ENCODE data around the gene CNTNAP2.

The CNTNAP2 gene

GRCh38 chr7:148191391-148192065, 2074.9 kb downstream of the CNTNAP2 start:
- DNase-seq (ENCODE audit: low read depth in 2 of 2): no peak

GRCh38 chr7:148192491-148192890, 2075.9 kb downstream of the CNTNAP2 start:
- no peak for DNase-seq (ENCODE audit: low read depth in 2 of 2)

DNA sequence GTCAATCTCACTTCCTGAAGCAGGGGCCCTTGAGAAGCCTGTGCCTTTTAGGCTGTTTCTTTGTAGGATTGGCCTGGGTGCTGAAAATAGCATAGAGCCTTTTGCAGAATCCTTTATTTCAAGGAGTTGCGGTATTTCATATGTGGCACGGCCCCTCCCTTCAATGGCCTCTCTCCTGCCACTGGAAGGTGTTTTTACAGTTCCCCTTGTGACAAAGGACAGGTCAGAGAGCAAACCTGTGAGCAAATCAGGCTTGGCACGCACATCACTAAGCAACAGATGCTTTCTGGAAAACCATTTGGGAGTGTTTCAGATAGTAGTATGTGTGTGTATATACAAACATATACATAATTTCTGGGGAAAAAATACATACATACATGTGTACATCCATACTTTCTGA, 2085.4 kb downstream of the CNTNAP2 start:
- no peak for DNase-seq (ENCODE audit: low read depth in 2 of 2)

GRCh38 chr7:148204639-148205304, 2088.2 kb downstream of the CNTNAP2 start:
- DNase-seq (ENCODE audit: low read depth in 2 of 2): no peak

DNA sequence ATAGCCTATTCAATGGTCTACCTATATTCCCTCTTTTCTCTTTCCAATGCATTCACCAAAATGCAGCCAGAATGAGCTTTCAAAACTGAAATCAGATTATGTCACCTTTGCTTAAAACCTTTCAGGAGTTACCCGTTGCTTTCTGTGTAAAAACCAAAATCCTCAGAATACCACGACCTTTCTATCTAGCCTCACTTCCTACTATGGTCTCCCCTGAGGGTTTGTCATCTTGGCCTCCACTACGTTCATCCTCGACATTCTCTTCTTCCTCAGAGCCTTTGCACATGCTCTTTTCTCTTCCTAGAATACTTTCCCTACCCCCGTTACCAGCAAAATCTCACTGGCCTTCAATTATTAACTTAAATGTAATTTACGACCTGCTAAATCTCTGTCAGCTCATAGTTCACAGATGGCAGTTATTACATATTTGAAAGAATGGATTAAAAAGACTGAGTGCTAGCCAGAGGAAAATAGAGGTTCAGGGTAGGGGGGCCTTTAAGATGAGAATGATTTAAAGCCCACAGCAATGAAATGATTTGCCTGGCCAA, 2093.1 kb downstream of the CNTNAP2 start:
- no peak for DNase-seq (ENCODE audit: low read depth in 2 of 2)

GRCh38 chr7:148210804-148211325, 2094.3 kb downstream of the CNTNAP2 start:
- no peak for DNase-seq (ENCODE audit: low read depth in 2 of 2)

GRCh38 chr7:148211740-148212151, 2095.1 kb downstream of the CNTNAP2 start:
- DNase-seq (ENCODE audit: low read depth in 2 of 2): no peak

- no peak for DNase-seq (ENCODE audit: low read depth in 2 of 2)
Observed at GRCh38 chr7:148212731-148213130, 2096.1 kb downstream of the CNTNAP2 start.

DNA sequence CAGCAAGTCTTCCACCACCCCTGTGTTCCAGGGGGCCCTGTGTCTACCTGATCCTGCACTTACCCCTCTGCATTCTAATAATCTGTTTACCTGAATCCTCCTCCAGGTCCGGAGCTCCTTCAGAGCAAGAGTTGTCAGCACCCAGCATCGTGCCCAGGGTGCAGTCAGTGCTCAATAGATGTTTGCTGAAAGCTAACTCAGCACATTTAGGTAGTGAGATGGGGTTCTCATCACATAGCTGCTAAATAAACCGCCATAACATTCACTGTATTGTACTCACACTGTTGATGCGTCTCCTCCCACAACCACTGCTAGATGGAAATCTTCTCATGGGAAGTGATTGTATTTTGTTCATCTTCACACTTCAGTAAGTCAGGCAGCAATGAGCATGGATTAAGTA, 2097.5 kb downstream of the CNTNAP2 start:
- DNase-seq (ENCODE audit: low read depth in 2 of 2): no peak

GRCh38 chr7:148218603-148219002, 2102.0 kb downstream of the CNTNAP2 start:
- no peak for DNase-seq (ENCODE audit: low read depth in 2 of 2)

DNA sequence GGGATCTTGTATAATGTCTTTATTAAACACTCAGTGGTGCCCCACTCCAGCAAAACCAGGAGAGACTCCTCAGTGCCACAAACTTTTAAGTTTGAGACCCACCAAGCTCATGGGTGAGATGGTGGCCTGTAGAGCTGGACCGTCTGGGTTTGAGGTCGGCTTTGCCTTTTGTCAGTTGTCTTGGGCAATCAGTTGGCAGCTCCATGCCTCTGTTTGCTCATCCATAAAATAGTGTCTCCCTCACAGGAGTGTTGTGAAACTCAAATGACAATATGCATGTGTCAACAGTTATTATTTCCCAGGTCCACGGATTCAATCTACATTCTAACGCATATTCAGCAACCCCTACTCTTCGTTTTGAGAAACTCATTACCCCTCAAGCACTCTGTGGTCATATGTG, 2106.1 kb downstream of the CNTNAP2 start:
- DNase-seq (ENCODE audit: low read depth in 2 of 2): no peak

DNA sequence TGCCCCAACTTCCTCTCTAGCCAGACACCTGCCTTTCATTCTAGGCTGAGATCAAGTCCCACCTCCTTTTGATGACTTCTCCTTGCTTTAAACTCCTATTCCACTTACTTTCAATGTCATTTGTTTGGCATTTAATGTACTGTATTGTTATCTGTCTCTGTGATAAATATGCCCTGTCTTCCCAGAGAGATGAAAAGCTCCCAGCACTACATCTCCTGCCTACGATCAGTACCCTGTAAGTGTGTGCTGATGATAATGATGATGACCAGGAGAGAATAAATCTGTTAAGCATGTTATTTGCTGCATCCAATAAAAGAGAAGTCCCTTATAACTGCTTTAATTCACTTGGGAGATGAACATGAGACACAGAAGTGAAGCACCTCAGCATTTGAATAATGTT, 2106.6 kb downstream of the CNTNAP2 start:
- DNase-seq (ENCODE audit: low read depth in 2 of 2): no peak

DNA sequence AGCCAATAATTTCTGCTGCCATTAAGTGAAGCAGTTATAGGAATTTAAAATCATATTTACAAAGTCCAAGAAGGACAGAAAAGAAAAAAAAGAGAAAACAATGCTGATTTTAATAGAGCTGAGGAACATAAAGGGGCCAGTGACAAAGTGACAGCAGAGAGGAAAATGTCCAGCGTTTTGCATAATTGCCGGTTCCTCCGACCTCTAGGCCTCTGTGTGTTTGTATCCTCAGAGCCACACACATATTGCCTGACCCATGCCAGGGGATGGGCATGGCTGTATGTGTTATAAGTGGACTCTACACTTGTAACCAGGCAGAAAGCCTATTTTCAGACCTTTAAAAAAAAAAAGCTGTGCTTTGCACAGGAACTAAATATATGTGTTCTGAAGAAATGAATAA, 2107.1 kb downstream of the CNTNAP2 start:
- DNase-seq (ENCODE audit: low read depth in 2 of 2): no peak

GRCh38 chr7:148230296-148230695, 2113.7 kb downstream of the CNTNAP2 start:
- no peak for DNase-seq (ENCODE audit: low read depth in 2 of 2)

- no peak for DNase-seq (ENCODE audit: low read depth in 2 of 2)
Observed at GRCh38 chr7:148230883-148231282, 2114.3 kb downstream of the CNTNAP2 start.

DNA sequence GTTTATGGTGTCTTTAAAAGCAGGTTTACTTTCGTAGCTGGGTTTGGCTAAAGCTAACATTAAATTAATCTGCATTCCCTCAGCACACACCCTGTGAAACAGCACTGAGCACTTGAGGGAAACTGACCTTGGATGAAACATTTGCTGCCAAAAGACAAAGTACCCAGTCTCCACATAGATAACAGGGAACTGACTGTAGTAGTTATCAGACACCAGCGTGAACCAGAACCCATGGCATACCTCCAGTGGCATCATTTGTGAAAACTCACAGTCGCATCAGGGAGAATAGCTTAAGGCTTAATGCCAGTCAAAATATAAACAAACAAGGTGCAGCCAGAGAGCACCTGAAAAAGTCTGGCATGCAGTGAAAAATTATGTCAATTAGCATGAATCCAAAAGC, 2116.2 kb downstream of the CNTNAP2 start:
- no peak for DNase-seq (ENCODE audit: low read depth in 2 of 2)

GRCh38 chr7:148234715-148235114, 2118.1 kb downstream of the CNTNAP2 start:
- DNase-seq (ENCODE audit: low read depth in 2 of 2): no peak

GRCh38 chr7:148238761-148239325, 2122.2 kb downstream of the CNTNAP2 start:
- no peak for DNase-seq (ENCODE audit: low read depth in 2 of 2)

GRCh38 chr7:148241700-148242293, 2125.2 kb downstream of the CNTNAP2 start:
- no peak for DNase-seq (ENCODE audit: low read depth in 2 of 2)

GRCh38 chr7:148242294-148242821, 2125.8 kb downstream of the CNTNAP2 start:
- DNase-seq (ENCODE audit: low read depth in 2 of 2): no peak

- DNase-seq (ENCODE audit: low read depth in 2 of 2): no peak
Observed at GRCh38 chr7:148245381-148245780, 2128.8 kb downstream of the CNTNAP2 start.

DNA sequence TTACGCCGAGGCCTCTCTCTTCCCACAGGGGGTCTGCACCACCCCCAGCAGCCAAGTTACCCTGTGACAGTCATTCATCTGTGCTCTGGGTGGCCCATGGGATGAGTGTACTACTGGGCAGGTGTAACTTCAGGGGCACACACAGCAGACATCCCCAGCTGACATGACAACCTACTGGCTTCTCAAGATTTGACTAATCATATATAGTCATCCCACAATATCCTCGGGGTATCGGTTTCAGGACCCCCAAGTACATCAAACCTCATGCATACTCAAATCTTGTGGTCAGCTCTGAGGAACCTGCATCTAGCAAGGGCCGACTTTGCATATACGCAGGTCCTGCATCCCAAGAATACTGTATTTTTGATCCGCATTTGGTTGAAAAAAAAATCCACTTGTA, 2137.0 kb downstream of the CNTNAP2 start:
- DNase-seq (ENCODE audit: low read depth in 2 of 2): no peak

All from stimulated activated CD4-positive, alpha-beta T cell treated with anti-CD3 and anti-CD28 coated beads, Interleukin-4, amount 100 ng/mL, for 48 hours (primary cell).